RWPE1 (cell line): ENCODE measurements around the gene AGO3.

Experiments
- CTCF ChIA-PET: fragments of 350-600 bp; sonication (Branson Sonifier 250); formaldehyde crosslinking; extraction: SDS; loops from one replicate; lab custom pipeline; 2021; lab: Yijun Ruan, JAX
- POLR2A ChIA-PET: fragments of 400-600 bp; formaldehyde crosslinking; extraction: SDS; loops from one replicate; lab custom pipeline; 2020; ENCODE audit warnings: antibody characterized with exemption; ENCODE audit not compliant: low non-redundant PET; lab: Yijun Ruan, JAX
- DNase-seq: peaks from one replicate; pipeline ENCODE4 v3.0.0; 2012; ENCODE audit warnings: low spot score
- H3K27ac ChIP-seq: fragments of 450-650 bp; 2 replicates; pipeline ENCODE4 v1.5.1; 2017
- TF ChIP-seq, protein P1 (sequence below): fragments of 450-650 bp; conservative IDR thresholded peaks from 2 replicates; pipeline ENCODE4 v1.5.1; 2017; ENCODE audit warnings: low read depth, mild to moderate bottlenecking

The AGO3 gene

DNA sequence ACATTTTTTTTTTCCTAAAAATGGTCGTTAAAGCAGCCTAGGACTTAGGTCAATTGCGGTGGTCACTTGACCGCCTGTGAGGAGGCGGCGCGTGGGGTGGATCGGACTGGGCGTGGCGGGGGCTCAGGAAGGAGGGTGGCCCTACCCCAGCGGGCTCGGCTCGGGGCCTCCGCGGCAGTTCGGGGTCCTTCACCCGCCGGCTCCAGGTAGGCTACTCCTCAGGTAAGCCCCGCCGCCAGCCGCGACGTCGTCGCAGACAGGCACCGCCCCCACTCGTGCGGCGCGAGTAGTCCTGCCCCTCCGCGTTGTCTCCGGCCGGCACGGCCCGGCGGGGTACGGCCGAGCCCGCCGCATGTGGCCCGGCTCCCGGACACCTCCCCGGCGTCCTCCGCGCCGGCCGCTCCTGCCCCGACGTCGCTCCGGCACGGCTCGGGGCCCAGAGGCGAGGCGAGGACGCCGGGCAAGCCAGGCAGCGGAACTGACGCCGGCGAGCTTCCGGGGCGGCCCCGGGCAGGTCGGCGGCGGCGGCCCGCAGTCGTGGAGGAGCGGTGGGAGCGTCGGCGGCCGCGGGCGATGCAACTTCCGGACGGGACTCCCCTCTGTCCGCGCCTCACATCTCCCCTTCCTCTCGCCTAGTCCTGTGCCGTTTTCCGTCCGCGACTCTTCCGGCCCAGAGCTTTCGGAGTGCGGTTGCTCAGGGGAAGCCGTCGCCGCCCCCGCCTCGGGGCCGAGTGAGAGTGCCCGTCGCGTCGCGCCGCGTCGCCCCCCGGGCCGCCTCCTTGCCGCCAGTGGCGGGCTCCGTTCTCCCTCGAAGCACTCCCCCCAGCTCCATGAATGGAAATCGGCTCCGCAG, at the start of gene AGO3:
AGO3 (plus strand) TSS at position 513 of the 853 bp plus-strand sequence; CDS start at position 835, 322 bp downstream.
- TF ChIP-seq, protein P1, sequence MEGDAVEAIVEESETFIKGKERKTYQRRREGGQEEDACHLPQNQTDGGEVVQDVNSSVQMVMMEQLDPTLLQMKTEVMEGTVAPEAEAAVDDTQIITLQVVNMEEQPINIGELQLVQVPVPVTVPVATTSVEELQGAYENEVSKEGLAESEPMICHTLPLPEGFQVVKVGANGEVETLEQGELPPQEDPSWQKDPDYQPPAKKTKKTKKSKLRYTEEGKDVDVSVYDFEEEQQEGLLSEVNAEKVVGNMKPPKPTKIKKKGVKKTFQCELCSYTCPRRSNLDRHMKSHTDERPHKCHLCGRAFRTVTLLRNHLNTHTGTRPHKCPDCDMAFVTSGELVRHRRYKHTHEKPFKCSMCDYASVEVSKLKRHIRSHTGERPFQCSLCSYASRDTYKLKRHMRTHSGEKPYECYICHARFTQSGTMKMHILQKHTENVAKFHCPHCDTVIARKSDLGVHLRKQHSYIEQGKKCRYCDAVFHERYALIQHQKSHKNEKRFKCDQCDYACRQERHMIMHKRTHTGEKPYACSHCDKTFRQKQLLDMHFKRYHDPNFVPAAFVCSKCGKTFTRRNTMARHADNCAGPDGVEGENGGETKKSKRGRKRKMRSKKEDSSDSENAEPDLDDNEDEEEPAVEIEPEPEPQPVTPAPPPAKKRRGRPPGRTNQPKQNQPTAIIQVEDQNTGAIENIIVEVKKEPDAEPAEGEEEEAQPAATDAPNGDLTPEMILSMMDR, result no peak
- DNase-seq, result peak; percentile 79
- peak within 1 kb of the TSS; percentile 96 for H3K27ac ChIP-seq
- ChIA-PET POLR2A (interaction anchor here (0.6 kb wide), 1 partner anchor 95 kb away, joined by 4 read pairs; no protein-coding TSS in a partner anchor), CTCF (no interaction called here)

DNA sequence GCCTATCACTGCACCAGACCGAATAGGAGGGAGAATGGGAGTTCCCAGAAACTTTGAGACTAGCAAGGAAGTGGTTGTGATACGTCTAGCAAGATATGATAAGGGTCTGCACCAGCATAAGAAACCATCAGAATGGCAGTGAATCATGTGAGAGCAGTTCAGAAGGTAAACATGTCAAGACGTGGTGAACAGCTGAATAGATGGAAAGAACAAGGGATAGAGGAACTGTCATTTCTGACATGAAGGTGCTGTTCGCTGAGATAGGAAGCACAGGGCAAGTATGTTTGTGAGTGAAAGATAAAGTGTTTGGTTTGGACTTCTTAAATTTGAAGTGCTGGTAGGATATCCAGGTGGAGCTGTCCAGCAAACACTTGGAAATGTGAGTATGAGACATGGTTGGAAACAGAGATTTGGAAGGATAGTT, 49.0 kb upstream of the AGO3 start:
- H3K27ac ChIP-seq, result no peak overlapping the region
- ChIA-PET POLR2A (no interaction called here), CTCF (no interaction called here)
- DNase-seq, result no peak
- TF ChIP-seq, protein P1, result no peak

DNA sequence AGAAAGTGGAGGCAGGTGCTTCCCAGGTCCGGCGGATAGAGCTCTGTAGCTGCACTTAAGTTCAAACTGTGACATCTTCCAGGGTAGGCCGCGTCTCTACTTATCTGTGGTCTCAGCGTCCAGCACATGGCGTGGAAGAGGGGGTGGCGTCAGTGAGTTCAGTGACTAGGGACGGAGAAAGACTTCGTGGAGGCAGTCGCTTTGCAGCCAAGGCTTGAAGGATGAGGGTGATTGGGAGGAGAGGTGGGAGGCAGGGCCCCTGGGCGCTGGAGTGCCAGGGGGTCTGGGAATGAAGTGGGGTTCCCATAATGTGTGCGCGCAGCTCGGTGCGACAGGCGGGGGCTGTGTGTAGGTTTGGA, 48.3 kb upstream of the AGO3 start:
- ChIA-PET POLR2A (no interaction called here), CTCF (interaction anchor here (1.0 kb wide), 1 partner anchor 12 kb away, joined by 3 read pairs; no protein-coding TSS in a partner anchor)
- no peak overlapping the region; the same call in 1 of the 2 replicates for H3K27ac ChIP-seq

DNA sequence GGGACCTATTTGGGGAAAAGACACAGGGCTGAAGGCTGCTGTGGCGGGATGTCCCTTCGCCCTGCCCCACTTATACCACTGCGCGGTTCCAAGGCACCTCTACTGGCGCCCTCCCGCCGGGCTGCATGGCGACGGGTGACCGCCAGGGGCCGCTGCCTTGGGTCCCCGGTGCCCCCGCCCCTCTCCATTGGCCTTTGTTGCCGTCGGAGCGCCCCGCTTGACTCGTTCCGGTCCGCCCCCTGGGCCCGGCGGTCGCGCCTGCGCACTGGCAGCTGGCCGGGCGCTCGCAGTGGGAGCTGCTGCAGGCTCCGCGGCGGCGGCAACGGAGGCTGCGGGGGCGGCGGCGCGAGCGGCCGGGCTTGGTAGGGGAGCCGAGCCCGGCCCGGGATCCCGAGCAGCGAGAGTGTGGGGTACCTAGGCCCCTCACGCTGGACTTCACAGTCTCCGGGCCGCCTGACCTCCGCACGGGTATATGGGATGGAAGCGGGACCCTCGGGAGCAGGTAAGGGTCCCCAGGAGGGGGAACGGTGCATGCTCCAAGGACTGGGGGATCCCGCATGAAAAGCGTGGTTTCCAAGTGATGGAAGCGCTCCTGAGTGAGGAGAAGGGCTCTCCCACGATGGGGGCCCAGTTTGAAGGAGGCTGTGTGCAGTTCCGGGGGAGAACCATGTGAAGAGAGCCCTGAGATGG, 47.8 kb upstream of the AGO3 start, which contains the start of gene AGO1:
AGO1 (plus strand) TSS at position 265 of the 690 bp plus-strand sequence; CDS start at position 478, 213 bp downstream.
- peak within 1 kb of the TSS; percentile 58 for H3K27ac ChIP-seq
- ChIA-PET POLR2A (no interaction called here), CTCF (interaction anchor here (0.6 to 1.0 kb wide), 4 partner anchors 12 to 196 kb away, joined by 3 to 6 read pairs (median 3); no protein-coding TSS in a partner anchor)
- DNase-seq, result peak; percentile 99
- TF ChIP-seq, protein P1, result peak; percentile 97

More for the DNA sequence above, 48.3 kb upstream of the AGO3 start:
- DNase-seq, result no peak
- TF ChIP-seq, protein P1, result no peak

DNA sequence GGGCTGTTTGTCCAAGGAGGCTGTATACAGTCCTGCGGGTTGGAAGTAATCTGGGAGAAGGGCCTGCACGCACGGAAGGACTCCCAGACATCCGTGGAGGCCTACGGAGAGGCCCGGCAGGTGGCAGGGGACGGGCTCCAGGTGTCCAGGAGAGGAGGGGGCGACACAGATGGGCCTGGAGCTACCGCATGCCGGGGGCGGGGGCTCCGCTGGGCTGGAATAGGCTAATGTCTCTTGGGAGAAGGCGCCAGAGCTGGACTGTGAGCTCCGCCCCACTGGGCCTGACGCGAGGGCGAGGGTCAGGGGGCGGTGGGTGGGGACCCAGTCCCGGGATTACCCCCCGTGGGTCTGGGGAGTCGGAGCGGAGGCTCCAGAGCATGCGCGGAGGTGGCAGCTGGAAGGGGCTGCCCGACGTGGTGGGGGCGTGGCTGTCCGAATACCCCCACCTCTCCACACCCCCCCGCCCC, 47.2 kb upstream of the AGO3 start:
- ChIA-PET POLR2A (interaction anchor here (0.6 kb wide), 1 partner anchor 603 kb away, joined by 6 read pairs; no protein-coding TSS in a partner anchor), CTCF (interaction anchor here (0.6 to 1.0 kb wide), 4 partner anchors 11 to 196 kb away, joined by 3 to 6 read pairs (median 3); no protein-coding TSS in a partner anchor)
- H3K27ac ChIP-seq, result peak overlapping the region; percentile 58
- DNase-seq, result peak; percentile 48
- TF ChIP-seq, protein P1, result no peak

DNA sequence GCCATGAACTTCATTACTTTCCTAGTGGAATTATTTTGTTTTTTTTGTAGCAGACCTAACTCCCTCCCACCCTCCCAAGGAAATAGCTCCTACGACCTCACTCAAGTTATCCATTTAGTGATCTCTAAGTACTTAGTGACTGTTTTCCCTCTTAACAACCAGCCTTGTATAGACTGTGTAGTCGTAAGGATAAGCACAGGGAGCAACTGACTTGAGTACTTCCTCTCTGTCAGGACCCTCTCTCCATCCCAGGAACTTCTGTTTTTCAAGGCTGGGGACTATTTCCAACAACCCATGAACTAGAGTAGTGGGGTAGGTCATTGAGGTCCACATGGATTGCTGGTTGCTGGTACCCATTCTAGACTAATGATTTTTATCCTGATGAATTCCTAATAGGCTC, 46.0 kb upstream of the AGO3 start:
- DNase-seq, result no peak
- CTCF ChIA-PET, result no interaction called here
- TF ChIP-seq, protein P1, result no peak
- POLR2A ChIA-PET, result no interaction called here
- H3K27ac ChIP-seq, result no peak overlapping the region
